Measurements from ENCODE around the gene APOA4. TPM values are rescaled to one million over a fixed set of nuclear protein-coding genes. Genes with fewer than 3 reads are reported as not detected.

Gene APOA4
- total and polyA plus RNA-seq, 4 donors: 0.89 to 382 (median 131) TPM

- WGBS: 39% methylated on average over 7 of the region's 7 CpGs
- TF ChIP-seq RXRA (IDR thresholded peaks at IDR 0.05): no peak
- TF ChIP-seq JUND (IDR thresholded peaks at IDR 0.05): peak in 1 of 2 donors; percentile 14
- no peak for TF ChIP-seq HNF4G (IDR thresholded peaks at IDR 0.05)
- TF ChIP-seq FOXA2 (IDR thresholded peaks at IDR 0.05): no peak
- no peak for TF ChIP-seq ZBTB33 (IDR thresholded peaks at IDR 0.05)
- TF ChIP-seq MAX (IDR thresholded peaks at IDR 0.05): no peak
- peak in 1 of 2 donors; percentile 16 for TF ChIP-seq EGR1 (IDR thresholded peaks at IDR 0.05; ENCODE audit: low read depth in 2 of 2)
- no peak for TF ChIP-seq REST (IDR thresholded peaks at IDR 0.05)
- TF ChIP-seq SP1 (IDR thresholded peaks at IDR 0.05): no peak
- Histone ChIP-seq H3K4me3 (ENCODE audit: low read depth in 1 of 3, low read length in 3 of 3) (peak overlapping the region; percentile 27 to 47 (median 35)), H3K27ac (ENCODE audit: low read depth in 1 of 2, low read length in 2 of 2) (peak overlapping the region; percentile 86 to 94), H3K4me1 (ENCODE audit: control insufficient read depth in 4 of 4, insufficient read depth in 4 of 4, low read length in 3 of 4) (peaks cover 15 to 81% (median 41%) of the 10 kb centered on the region in 4 donors), H3K9ac (ENCODE audit: low read depth in 1 of 2, low read length in 2 of 2) (peak overlapping the region; percentile 50 to 98), H3K9me3 (ENCODE audit: control insufficient read depth in 4 of 4, low read length in 3 of 4) (no peaks in the 10 kb centered on the region), H3K27me3 (ENCODE audit: control insufficient read depth in 4 of 4, insufficient read depth in 4 of 4, low read length in 3 of 4) (no peaks in the 10 kb centered on the region), H3K36me3 (ENCODE audit: control insufficient read depth in 4 of 4, insufficient read depth in 3 of 4, low read depth in 1 of 4, low read length in 3 of 4) (no peaks in the 10 kb centered on the region)
- DNase-seq (ENCODE audit: low spot score): no peak
Measured at GRCh38 chr11:116831790-116832349, 8.8 kb upstream of the APOA4 start.

- H3K27ac ChIP-seq (ENCODE audit: low read depth in 1 of 2, low read length in 2 of 2): peak overlapping the region; percentile 86 to 91
- H3K4me1 ChIP-seq (ENCODE audit: control insufficient read depth in 4 of 4, insufficient read depth in 4 of 4, low read length in 3 of 4): peaks cover 19 to 83% (median 46%) of the 10 kb centered on the region in 4 donors
- no peaks in the 10 kb centered on the region for H3K27me3 ChIP-seq (ENCODE audit: control insufficient read depth in 4 of 4, insufficient read depth in 4 of 4, low read length in 3 of 4)
- DNase-seq (ENCODE audit: low spot score): no peak
- peak overlapping the region; percentile 45 to 79 (median 72) for H3K4me3 ChIP-seq (ENCODE audit: low read depth in 1 of 3, low read length in 3 of 3)
- H3K9me3 ChIP-seq (ENCODE audit: control insufficient read depth in 4 of 4, low read length in 3 of 4): no peaks in the 10 kb centered on the region
- H3K9ac ChIP-seq (ENCODE audit: low read depth in 1 of 2, low read length in 2 of 2): peak overlapping the region; percentile 52 to 98
- 41% methylated on average over 17 of the region's 17 CpGs for WGBS
- TF ChIP-seq EGR1 (IDR thresholded peaks at IDR 0.05; ENCODE audit: low read depth in 2 of 2) (no peak), TAF1 (conservative IDR thresholded peaks at IDR 0.05) (no peak), FOXA2 (IDR thresholded peaks at IDR 0.05) (no peak), RXRA (IDR thresholded peaks at IDR 0.05) (no peak), ATF3 (IDR thresholded peaks at IDR 0.05) (no peak), JUND (IDR thresholded peaks at IDR 0.05) (no peak)
- no peaks in the 10 kb centered on the region for H3K36me3 ChIP-seq (ENCODE audit: control insufficient read depth in 4 of 4, insufficient read depth in 3 of 4, low read depth in 1 of 4, low read length in 3 of 4)
Measured at GRCh38 chr11:116830184-116830912, 7.2 kb upstream of the APOA4 start.
